Esophagus muscularis mucosa (tissue), 4 donors: ENCODE results near the gene SPOCD1.

ENCODE experiments used
- EP300 ChIP-seq: sonication (generic); formaldehyde crosslinking; IDR thresholded peaks from one replicate; pipeline ENCODE4 v1.6.1; 2017; ENCODE audit warnings: antibody characterized with exemption
- POLR2A ChIP-seq: fragments of 450-650 bp; IDR thresholded peaks from one replicate; pipeline ENCODE4 v1.6.1; 2017; ENCODE audit warnings: antibody characterized with exemption, moderate library complexity, mild to moderate bottlenecking, low read depth
- POLR2AphosphoS5 ChIP-seq, 2 donors: sonication (generic); formaldehyde crosslinking; IDR thresholded peaks; one replicate each; pipeline ENCODE4 v1.6.1; 2017; ENCODE audit warnings: antibody characterized with exemption in 2 of 2
- TF ChIP-seq, protein P1 (sequence below), 3 experiments: fragments of 200-600 bp in 2 of 3; fragments of 450-650 bp in 1 of 3; sonication (generic) in 2 of 3; IDR thresholded peaks; one replicate each; pipeline ENCODE4 v1.5.1; 2017 to 2019; ENCODE audit warnings: antibody characterized with exemption in 3 of 3, mild to moderate bottlenecking in 2 of 3, moderate library complexity in 1 of 3

DNA sequence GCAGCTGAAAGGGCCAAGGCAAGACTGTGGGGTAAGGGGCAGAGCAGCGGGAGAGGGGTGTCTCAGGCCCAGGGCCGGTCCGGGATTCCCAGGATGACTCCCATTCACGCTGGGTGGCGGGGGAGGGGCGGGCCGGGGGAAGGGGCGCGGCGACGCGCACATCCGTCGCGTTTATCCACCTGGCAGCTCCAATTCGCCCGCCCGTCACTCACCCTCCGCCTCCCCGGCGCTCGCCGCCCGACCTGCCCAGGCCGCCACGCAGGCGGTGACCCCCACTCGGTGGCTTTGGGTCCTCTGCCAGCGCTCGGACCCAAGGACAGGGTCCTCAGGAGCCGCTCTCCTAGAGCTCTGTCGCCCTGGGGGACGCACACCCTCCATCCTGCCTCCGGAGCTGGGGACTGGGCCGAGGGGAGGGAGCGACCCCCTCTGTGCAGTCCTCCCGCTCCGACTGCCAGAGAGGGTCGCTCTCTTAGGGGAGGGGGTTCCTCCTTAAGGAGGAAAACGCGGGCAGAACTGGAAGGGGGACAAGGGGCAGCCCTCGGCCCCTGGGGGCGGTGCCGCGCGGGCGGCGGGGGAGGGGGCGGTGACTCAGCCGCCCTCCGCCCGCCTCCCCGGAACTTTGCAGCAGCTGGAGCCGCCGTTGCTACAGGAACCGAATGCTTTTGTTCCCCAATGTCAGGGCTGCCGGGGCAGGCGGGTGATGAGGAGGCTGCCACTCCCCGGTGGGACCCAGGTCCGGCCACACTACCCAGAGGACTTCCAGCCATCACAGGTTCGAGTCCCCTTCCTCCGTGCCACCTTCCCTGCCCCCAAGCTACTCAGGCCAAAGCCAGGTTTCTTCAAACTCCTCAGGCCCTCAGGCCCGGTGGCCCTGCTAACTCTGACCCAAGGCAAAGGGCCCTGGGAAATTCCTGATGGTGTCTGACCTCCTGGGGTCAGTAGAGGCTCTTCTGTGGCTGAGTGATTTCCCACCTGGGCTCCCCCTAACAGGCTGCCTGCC lies 55.1 kb downstream of the SPOCD1 start:
- TF ChIP-seq, protein P1, sequence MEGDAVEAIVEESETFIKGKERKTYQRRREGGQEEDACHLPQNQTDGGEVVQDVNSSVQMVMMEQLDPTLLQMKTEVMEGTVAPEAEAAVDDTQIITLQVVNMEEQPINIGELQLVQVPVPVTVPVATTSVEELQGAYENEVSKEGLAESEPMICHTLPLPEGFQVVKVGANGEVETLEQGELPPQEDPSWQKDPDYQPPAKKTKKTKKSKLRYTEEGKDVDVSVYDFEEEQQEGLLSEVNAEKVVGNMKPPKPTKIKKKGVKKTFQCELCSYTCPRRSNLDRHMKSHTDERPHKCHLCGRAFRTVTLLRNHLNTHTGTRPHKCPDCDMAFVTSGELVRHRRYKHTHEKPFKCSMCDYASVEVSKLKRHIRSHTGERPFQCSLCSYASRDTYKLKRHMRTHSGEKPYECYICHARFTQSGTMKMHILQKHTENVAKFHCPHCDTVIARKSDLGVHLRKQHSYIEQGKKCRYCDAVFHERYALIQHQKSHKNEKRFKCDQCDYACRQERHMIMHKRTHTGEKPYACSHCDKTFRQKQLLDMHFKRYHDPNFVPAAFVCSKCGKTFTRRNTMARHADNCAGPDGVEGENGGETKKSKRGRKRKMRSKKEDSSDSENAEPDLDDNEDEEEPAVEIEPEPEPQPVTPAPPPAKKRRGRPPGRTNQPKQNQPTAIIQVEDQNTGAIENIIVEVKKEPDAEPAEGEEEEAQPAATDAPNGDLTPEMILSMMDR (IDR thresholded peaks at IDR 0.05), result no peak
- TF ChIP-seq POLR2AphosphoS5 (IDR thresholded peaks at IDR 0.05) (no peak), POLR2A (no peak), EP300 (no peak)
